ENCODE results near the gene CD36.

CD36 gene

DNA sequence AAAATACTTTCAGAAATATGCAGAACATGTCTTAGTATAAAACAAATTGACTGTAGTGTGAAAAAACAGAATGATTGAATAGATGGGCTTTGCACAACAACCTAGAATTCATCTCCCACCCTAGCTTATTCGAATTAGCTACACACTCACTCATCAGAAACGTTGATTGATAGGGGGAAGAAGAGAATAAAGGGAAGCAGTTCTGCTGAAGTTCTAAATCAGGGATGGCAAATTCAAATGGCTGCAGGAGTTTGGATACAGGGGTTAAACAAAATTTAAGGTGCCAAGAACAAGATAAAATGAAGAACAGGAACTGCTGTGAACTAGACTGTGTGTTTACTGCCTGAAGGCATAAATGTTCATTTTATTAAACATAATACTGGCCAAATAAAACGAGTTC is 9.0 kb downstream of the CD36 start:
- no peaks in the 10 kb centered on the region for H3K9me3 ChIP-seq (ENCODE audit: control insufficient read depth, insufficient read depth, low read depth, low read length)
- peaks cover 6% of the 10 kb centered on the region; the same call in 1 of the 2 replicates for H3K4me1 ChIP-seq (ENCODE audit: control insufficient read depth, insufficient read depth, low read length)
- ChIA-PET POLR2A (no interaction called here), CTCF (interaction anchor here (0.7 to 1.4 kb wide), 2 partner anchors 10 to 11 kb away, joined by 3 read pairs; no protein-coding TSS in a partner anchor)
- TF ChIP-seq ZNF138 (tag by site-specific recombination; IDR thresholded peaks at IDR 0.05; ENCODE audit: borderline replicate concordance) (no peak), ZNF610 (tag by site-specific recombination; IDR thresholded peaks at IDR 0.05; ENCODE audit: borderline replicate concordance) (no peak), KLF16 (tag by site-specific recombination; IDR thresholded peaks at IDR 0.05) (no peak), ZNF777 (tag by site-specific recombination; IDR thresholded peaks at IDR 0.05; ENCODE audit: borderline replicate concordance) (no peak), ZNF274 (IDR thresholded peaks at IDR 0.05; ENCODE audit: low read length) (no peak), ZNF274 (tag by site-specific recombination; IDR thresholded peaks at IDR 0.05; ENCODE audit: borderline replicate concordance) (no peak), ZNF155 (tag by site-specific recombination; IDR thresholded peaks at IDR 0.05) (no peak), KLF1 (tag by site-specific recombination; IDR thresholded peaks at IDR 0.05) (no peak), ZNF792 (tag by site-specific recombination; IDR thresholded peaks at IDR 0.05) (no peak), ZNF843 (tag by site-specific recombination; IDR thresholded peaks at IDR 0.05) (no peak), ZBTB48 (tag by site-specific recombination; IDR thresholded peaks at IDR 0.05) (no peak)
- TF ChIP-seq, protein P1, sequence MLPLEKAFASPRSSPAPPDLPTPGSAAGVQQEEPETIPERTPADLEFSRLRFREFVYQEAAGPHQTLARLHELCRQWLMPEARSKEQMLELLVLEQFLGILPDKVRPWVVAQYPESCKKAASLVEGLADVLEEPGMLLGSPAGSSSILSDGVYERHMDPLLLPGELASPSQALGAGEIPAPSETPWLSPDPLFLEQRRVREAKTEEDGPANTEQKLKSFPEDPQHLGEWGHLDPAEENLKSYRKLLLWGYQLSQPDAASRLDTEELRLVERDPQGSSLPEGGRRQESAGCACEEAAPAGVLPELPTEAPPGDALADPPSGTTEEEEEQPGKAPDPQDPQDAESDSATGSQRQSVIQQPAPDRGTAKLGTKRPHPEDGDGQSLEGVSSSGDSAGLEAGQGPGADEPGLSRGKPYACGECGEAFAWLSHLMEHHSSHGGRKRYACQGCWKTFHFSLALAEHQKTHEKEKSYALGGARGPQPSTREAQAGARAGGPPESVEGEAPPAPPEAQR (tag by site-specific recombination; IDR thresholded peaks at IDR 0.05) = no peak
- TF ChIP-seq, protein P2, sequence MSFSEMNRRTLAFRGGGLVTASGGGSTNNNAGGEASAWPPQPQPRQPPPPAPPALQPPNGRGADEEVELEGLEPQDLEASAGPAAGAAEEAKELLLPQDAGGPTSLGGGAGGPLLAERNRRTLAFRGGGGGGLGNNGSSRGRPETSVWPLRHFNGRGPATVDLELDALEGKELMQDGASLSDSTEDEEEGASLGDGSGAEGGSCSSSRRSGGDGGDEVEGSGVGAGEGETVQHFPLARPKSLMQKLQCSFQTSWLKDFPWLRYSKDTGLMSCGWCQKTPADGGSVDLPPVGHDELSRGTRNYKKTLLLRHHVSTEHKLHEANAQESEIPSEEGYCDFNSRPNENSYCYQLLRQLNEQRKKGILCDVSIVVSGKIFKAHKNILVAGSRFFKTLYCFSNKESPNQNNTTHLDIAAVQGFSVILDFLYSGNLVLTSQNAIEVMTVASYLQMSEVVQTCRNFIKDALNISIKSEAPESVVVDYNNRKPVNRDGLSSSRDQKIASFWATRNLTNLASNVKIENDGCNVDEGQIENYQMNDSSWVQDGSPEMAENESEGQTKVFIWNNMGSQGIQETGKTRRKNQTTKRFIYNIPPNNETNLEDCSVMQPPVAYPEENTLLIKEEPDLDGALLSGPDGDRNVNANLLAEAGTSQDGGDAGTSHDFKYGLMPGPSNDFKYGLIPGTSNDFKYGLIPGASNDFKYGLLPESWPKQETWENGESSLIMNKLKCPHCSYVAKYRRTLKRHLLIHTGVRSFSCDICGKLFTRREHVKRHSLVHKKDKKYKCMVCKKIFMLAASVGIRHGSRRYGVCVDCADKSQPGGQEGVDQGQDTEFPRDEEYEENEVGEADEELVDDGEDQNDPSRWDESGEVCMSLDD (tag by site-specific recombination; IDR thresholded peaks at IDR 0.05) = no peak
- no peak overlapping the region for H3K4me3 ChIP-seq (ENCODE audit: low read depth, low read length)
- no peaks in the 10 kb centered on the region for H3K36me3 ChIP-seq (ENCODE audit: control insufficient read depth in 2 of 2, insufficient read depth in 1 of 2, low read length in 2 of 2)
- no peak overlapping the region for H3K27ac ChIP-seq (ENCODE audit: extremely low read depth, low read depth, low read length)

DNA sequence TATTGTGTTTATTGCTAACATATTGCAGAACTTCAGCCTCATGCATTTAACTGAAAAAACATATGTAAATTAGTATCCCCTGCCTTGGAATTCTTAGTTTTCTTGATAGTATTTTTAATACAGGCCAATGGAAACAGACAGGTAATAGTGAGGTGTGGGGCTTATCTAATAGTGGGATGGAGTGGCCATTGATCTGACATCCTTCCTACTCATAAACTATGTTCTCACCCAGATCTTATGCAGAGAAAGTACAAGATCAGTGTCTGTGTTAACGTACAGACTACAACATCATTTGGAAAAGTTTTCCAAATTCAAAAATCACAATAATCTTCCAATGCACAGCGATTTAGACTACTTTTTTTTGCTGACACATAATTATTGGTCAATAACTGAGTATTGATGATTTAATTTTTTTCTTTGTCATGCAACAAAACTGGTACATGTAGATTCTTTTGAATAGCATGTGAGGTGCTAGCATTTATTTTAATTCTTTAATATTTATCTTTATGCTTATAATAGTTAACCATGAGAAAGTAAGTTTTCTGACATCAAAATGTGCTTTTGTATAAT is 9.7 kb downstream of the CD36 start:
- ChIA-PET CTCF (no interaction called here), POLR2A (no interaction called here)
- H3K9me3 ChIP-seq (ENCODE audit: control insufficient read depth, insufficient read depth, low read depth, low read length) = no peaks in the 10 kb centered on the region

More for the DNA sequence above, 9.7 kb downstream of the CD36 start:
- Histone ChIP-seq H3K27ac (ENCODE audit: extremely low read depth, low read depth, low read length) (no peak overlapping the region), H3K4me3 (ENCODE audit: low read depth, low read length) (no peak overlapping the region), H3K4me1 (ENCODE audit: control insufficient read depth, insufficient read depth, low read length) (peaks cover 6% of the 10 kb centered on the region; the same call in 1 of the 2 replicates), H3K36me3 (ENCODE audit: control insufficient read depth in 2 of 2, insufficient read depth in 1 of 2, low read length in 2 of 2) (no peaks in the 10 kb centered on the region)
- TF ChIP-seq, protein P3, sequence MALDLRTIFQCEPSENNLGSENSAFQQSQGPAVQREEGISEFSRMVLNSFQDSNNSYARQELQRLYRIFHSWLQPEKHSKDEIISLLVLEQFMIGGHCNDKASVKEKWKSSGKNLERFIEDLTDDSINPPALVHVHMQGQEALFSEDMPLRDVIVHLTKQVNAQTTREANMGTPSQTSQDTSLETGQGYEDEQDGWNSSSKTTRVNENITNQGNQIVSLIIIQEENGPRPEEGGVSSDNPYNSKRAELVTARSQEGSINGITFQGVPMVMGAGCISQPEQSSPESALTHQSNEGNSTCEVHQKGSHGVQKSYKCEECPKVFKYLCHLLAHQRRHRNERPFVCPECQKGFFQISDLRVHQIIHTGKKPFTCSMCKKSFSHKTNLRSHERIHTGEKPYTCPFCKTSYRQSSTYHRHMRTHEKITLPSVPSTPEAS (tag by site-specific recombination; IDR thresholded peaks at IDR 0.05) = no peak
- TF ChIP-seq BCL11A (tag by site-specific recombination; IDR thresholded peaks at IDR 0.05; ENCODE audit: low read depth) (no peak), ZNF112 (tag by site-specific recombination; IDR thresholded peaks at IDR 0.05) (no peak), ZNF202 (tag by site-specific recombination; IDR thresholded peaks at IDR 0.05; ENCODE audit: borderline replicate concordance) (no peak), ZNF558 (tag by site-specific recombination; IDR thresholded peaks at IDR 0.05) (no peak), ZNF623 (tag by site-specific recombination; IDR thresholded peaks at IDR 0.05) (no peak), HOXC10 (CRISPR knock-in tag; IDR thresholded peaks at IDR 0.05) (no peak), ZNF626 (tag by site-specific recombination; IDR thresholded peaks at IDR 0.05) (no peak), ZNF670 (tag by site-specific recombination; IDR thresholded peaks at IDR 0.05; ENCODE audit: low read depth) (no peak), SCRT1 (tag by site-specific recombination; IDR thresholded peaks at IDR 0.05; ENCODE audit: borderline replicate concordance) (no peak)
- TF ChIP-seq, protein P4, sequence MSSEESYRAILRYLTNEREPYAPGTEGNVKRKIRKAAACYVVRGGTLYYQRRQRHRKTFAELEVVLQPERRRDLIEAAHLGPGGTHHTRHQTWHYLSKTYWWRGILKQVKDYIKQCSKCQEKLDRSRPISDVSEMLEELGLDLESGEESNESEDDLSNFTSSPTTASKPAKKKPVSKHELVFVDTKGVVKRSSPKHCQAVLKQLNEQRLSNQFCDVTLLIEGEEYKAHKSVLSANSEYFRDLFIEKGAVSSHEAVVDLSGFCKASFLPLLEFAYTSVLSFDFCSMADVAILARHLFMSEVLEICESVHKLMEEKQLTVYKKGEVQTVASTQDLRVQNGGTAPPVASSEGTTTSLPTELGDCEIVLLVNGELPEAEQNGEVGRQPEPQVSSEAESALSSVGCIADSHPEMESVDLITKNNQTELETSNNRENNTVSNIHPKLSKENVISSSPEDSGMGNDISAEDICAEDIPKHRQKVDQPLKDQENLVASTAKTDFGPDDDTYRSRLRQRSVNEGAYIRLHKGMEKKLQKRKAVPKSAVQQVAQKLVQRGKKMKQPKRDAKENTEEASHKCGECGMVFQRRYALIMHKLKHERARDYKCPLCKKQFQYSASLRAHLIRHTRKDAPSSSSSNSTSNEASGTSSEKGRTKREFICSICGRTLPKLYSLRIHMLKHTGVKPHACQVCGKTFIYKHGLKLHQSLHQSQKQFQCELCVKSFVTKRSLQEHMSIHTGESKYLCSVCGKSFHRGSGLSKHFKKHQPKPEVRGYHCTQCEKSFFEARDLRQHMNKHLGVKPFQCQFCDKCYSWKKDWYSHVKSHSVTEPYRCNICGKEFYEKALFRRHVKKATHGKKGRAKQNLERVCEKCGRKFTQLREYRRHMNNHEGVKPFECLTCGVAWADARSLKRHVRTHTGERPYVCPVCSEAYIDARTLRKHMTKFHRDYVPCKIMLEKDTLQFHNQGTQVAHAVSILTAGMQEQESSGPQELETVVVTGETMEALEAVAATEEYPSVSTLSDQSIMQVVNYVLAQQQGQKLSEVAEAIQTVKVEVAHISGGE (tag by site-specific recombination; conservative IDR thresholded peaks at IDR 0.05; ENCODE audit: low read depth) = no peak
